H1 (cell line): ENCODE measurements around the gene RAD54L. TPM values are rescaled to one million over a fixed set of nuclear protein-coding genes. Genes with fewer than 3 reads are reported as not detected.

Experiments used
- BRCA1 ChIP-seq: IDR thresholded peaks from 2 replicates; pipeline ENCODE4 v1.6.1; 2012; ENCODE audit warnings: low read depth, low read length, improper control_type of control experiment
- EGR1 ChIP-seq: IDR thresholded peaks from 2 replicates; pipeline ENCODE4 v1.6.1; 2011; ENCODE audit warnings: low read depth, low read length, borderline replicate concordance
- EZH2 ChIP-seq: fragments of 200-600 bp; sonication (generic); IDR thresholded peaks from 2 replicates; pipeline ENCODE4 v1.7.1; 2012; ENCODE audit warnings: low read depth, mild to moderate bottlenecking, moderate library complexity, low read length, inconsistent platforms; ENCODE audit not compliant: severe bottlenecking
- FOSL1 ChIP-seq: IDR thresholded peaks from 2 replicates; pipeline ENCODE4 v1.6.1; 2011; ENCODE audit warnings: mild to moderate bottlenecking, low read depth, low read length, moderate library complexity; ENCODE audit not compliant: insufficient read depth
- HDAC2 ChIP-seq, 2 experiments: fragments of 300-600 bp in 1 of 2; sonication (generic) in 1 of 2; IDR thresholded peaks; 2 replicates each; pipeline ENCODE4 v1.6.1; 2011 to 2012; ENCODE audit warnings: low read depth in 2 of 2, low read length in 2 of 2, mild to moderate bottlenecking in 2 of 2, moderate library complexity in 2 of 2, borderline replicate concordance in 1 of 2, inconsistent platforms in 1 of 2
- HDAC6 ChIP-seq: IDR thresholded peaks from one replicate; pipeline ENCODE4 v1.7.1; 2012; ENCODE audit warnings: low read depth, mild to moderate bottlenecking, inconsistent platforms, low read length, moderate library complexity
- KDM4A ChIP-seq: IDR thresholded peaks from one replicate; pipeline ENCODE4 v1.7.1; 2012; ENCODE audit warnings: low read depth, mild to moderate bottlenecking, moderate library complexity, low read length, inconsistent platforms; ENCODE audit not compliant: severe bottlenecking
- MAFK ChIP-seq: IDR thresholded peaks from 2 replicates; pipeline ENCODE4 v1.6.1; 2012; ENCODE audit warnings: low read depth, mild to moderate bottlenecking, improper control_type of control experiment, low read length
- RBBP5 ChIP-seq: IDR thresholded peaks from 2 replicates; pipeline ENCODE4 v1.7.1; 2012; ENCODE audit warnings: low read depth, mild to moderate bottlenecking, inconsistent platforms, low read length, moderate library complexity, borderline replicate concordance
- RFX5 ChIP-seq: IDR thresholded peaks from 2 replicates; pipeline ENCODE4 v1.6.1; 2011; ENCODE audit warnings: low read depth, low read length, improper control_type of control experiment, borderline replicate concordance
- SIN3A ChIP-seq, 2 experiments: IDR thresholded peaks in 1 of 2; conservative IDR thresholded peaks in 1 of 2; 2 replicates each; pipeline ENCODE4 v1.6.1; 2011 to 2012; ENCODE audit warnings: low read length in 2 of 2, improper control_type of control experiment in 1 of 2, low read depth in 1 of 2, mild to moderate bottlenecking in 1 of 2
- SP2 ChIP-seq: IDR thresholded peaks from 2 replicates; pipeline ENCODE4 v1.6.1; 2012; ENCODE audit warnings: mild to moderate bottlenecking, low read length, inconsistent platforms
- SRF ChIP-seq: IDR thresholded peaks from 2 replicates; pipeline ENCODE4 v1.6.1; 2011; ENCODE audit warnings: mild to moderate bottlenecking, low read depth, low read length, moderate library complexity
- TAF1 ChIP-seq: IDR thresholded peaks from 2 replicates; pipeline ENCODE4 v1.6.1; 2011; ENCODE audit warnings: mild to moderate bottlenecking, low read depth, low read length
- TCF12 ChIP-seq: IDR thresholded peaks from 2 replicates; pipeline ENCODE4 v1.6.1; 2011; ENCODE audit warnings: low read depth, mild to moderate bottlenecking, low read length
- polyA plus RNA-seq, 7 experiments: library from polyadenylated mRNA; depleted of rRNA in 3 of 7; stranded (reverse) in 5 of 7; unstranded in 2 of 7; fragments of >200 nt in 5 of 7; fragments of 200-250 nt in 2 of 7; gene quantifications; 1 replicate in 5 of 7; 2 replicates in 1 of 7; 4 replicates in 1 of 7; pipeline versions ENCODE4 v1.2.1 to v1.2.3, GENCODE V29; 2011 to 2013; ENCODE audit warnings: missing spikeins in 2 of 7, mixed read lengths in 2 of 7
- total RNA-seq: library from RNA; stranded (reverse); fragmentation: NEBNext Ultra II Directional; extraction: Animal tissue kit (Norgen Biotek cat#: 25700); gene quantifications from 2 replicates; pipeline ENCODE4 v1.2.1, GENCODE V29; 2021
- TF ChIP-seq, protein P1 (sequence below): IDR thresholded peaks from 2 replicates; pipeline ENCODE4 v1.6.1; 2011; ENCODE audit warnings: low read length, improper control_type of control experiment
- TF ChIP-seq, protein P2 (sequence below), 3 experiments: IDR thresholded peaks; 1 replicate in 2 of 3; 2 replicates in 1 of 3; pipeline versions ENCODE4 v1.5.1 to v1.6.1; 2011; ENCODE audit warnings: low read length in 3 of 3, mild to moderate bottlenecking in 3 of 3, inconsistent platforms in 2 of 3, low read depth in 1 of 3, moderate library complexity in 1 of 3; ENCODE audit not compliant: insufficient read depth in 1 of 3; ENCODE audit errors: control extremely low read depth in 1 of 3
- TF ChIP-seq, protein P3 (sequence below): IDR thresholded peaks from 2 replicates; pipeline ENCODE4 v1.6.1; 2011; ENCODE audit warnings: low read depth, mild to moderate bottlenecking, low read length; ENCODE audit not compliant: insufficient read depth

Gene RAD54L
- total and polyA plus RNA-seq, 2 of the 8 experiments (the other 6 are each of a cell fraction or from before 2014, with no cell fraction given), result 43.5 to 50.3 TPM

DNA sequence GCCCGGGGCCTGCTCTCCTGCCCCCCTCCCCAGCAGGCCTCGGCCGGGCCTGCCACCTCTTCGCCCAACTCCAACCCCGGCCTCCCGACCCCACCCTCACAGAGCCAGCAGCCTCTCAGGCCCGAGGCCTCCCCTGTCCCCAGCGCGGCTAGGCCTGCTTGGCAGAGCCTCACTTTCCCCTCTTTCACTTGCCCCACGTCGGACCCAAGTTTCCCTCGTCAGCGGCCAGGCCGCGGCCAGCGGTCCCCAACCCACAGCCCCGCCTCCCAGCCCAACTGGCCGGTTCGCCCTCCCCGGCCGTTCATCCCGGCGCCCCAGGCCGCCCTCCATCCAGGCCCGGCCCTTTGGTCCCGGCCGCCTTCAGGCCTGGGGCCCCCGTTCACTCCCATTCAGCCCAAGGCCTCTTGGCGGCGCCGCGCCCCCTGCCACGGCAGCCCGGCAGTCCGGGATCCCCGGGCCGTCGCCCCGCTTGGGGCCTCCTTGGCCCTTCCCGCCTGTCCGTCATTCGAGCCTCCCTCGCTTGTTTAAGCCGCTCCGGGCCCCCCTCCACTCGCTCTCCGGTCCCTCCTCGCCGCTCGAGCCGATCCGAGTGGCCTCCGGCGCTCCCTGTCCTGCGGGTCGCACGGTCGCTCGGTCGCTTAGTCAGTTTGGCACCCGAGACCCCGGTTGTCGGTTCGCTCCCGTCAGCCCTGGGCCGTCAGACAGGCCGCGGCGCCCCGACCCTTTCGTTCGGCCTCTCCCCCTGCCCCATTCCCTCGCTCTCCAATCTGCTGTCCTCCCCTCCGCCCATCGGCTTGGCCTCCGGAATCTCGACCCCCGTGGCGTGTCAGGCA is 54.5 kb downstream of the RAD54L start (continued):
- TF ChIP-seq, protein P1, sequence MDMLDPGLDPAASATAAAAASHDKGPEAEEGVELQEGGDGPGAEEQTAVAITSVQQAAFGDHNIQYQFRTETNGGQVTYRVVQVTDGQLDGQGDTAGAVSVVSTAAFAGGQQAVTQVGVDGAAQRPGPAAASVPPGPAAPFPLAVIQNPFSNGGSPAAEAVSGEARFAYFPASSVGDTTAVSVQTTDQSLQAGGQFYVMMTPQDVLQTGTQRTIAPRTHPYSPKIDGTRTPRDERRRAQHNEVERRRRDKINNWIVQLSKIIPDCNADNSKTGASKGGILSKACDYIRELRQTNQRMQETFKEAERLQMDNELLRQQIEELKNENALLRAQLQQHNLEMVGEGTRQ, result no peak
- TF ChIP-seq RFX5, result no peak
- TF ChIP-seq SIN3A (conservative IDR thresholded peaks at IDR 0.05 in 1 of 2, IDR thresholded peaks at IDR 0.05 in 1 of 2; ENCODE audit: low read depth in 1 of 2, low read length in 2 of 2), result peak; percentile 1 to 25; a peak in 1 of 4 replicates
- TF ChIP-seq, protein P2, sequence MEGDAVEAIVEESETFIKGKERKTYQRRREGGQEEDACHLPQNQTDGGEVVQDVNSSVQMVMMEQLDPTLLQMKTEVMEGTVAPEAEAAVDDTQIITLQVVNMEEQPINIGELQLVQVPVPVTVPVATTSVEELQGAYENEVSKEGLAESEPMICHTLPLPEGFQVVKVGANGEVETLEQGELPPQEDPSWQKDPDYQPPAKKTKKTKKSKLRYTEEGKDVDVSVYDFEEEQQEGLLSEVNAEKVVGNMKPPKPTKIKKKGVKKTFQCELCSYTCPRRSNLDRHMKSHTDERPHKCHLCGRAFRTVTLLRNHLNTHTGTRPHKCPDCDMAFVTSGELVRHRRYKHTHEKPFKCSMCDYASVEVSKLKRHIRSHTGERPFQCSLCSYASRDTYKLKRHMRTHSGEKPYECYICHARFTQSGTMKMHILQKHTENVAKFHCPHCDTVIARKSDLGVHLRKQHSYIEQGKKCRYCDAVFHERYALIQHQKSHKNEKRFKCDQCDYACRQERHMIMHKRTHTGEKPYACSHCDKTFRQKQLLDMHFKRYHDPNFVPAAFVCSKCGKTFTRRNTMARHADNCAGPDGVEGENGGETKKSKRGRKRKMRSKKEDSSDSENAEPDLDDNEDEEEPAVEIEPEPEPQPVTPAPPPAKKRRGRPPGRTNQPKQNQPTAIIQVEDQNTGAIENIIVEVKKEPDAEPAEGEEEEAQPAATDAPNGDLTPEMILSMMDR (IDR thresholded peaks at IDR 0.05; ENCODE audit: control extremely low read depth in 1 of 3, insufficient read depth in 1 of 3, low read depth in 1 of 3, low read length in 3 of 3), result peak in 2 of 3 experiments; percentile 11 to 28; a peak in 3 of 4 replicates
- TF ChIP-seq BRCA1, result no peak
- TF ChIP-seq EZH2, result no peak
- TF ChIP-seq HDAC6, result no peak
- TF ChIP-seq TAF1, result no peak
- TF ChIP-seq TCF12, result no peak
- TF ChIP-seq RBBP5, result peak; percentile 21; the same call in 1 of the 2 replicates
- TF ChIP-seq HDAC2 (IDR thresholded peaks at IDR 0.05; ENCODE audit: borderline replicate concordance in 1 of 2, low read depth in 2 of 2, low read length in 2 of 2), result 0 out of 4 replicates have a peak, but pooled peaks of 1 of the 2 experiments have one; percentile 17
- TF ChIP-seq SRF, result no peak
- peak; percentile 53 for TF ChIP-seq KDM4A
- no peak for TF ChIP-seq MAFK
- TF ChIP-seq EGR1, result no peak
- TF ChIP-seq, protein P3, sequence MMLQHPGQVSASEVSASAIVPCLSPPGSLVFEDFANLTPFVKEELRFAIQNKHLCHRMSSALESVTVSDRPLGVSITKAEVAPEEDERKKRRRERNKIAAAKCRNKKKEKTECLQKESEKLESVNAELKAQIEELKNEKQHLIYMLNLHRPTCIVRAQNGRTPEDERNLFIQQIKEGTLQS, result no peak
- TF ChIP-seq SP2, result no peak
- no peak for TF ChIP-seq FOSL1
